K562 (cell line): ENCODE results near the gene GNAQ. TPM values are rescaled to one million over a fixed set of nuclear protein-coding genes. Genes with fewer than 3 reads are reported as not detected.

ENCODE experiments used
- ATAC-seq: fragments of 200-7000 bp; cut with Tn5 transposase; 3 replicates; pipeline ENCODE4 v1.9.1; 2020; ENCODE audit warnings: moderate library complexity
- BruUV-seq: library from RNA; stranded (reverse); fragments of 400-500 nt; replicated peaks from 2 replicates; lab custom pipeline; 2021; lab: Mats Ljungman, UMichigan
- CTCF ChIA-PET: fragments of 300-600 bp; formaldehyde crosslinking; extraction: SDS; loops from one replicate; lab custom pipeline; 2021; ENCODE audit warnings: low intra/inter-chr PET ratio; lab: Yijun Ruan, JAX
- POLR2A ChIA-PET: fragments of 300-600, 350-650 bp; sonication (Branson Sonifier 250); formaldehyde crosslinking; extraction: SDS; loops from one replicate; lab custom pipeline; 2021; ENCODE audit warnings: antibody characterized with exemption, inconsistent platforms; lab: Yijun Ruan, JAX
- DNase-seq, 4 experiments: peaks; one replicate each; pipeline versions ENCODE4 v3.0.0 to v3.0.0-alpha.2; 2011 to 2018; ENCODE audit warnings: low spot score in 3 of 4, mixed read lengths in 3 of 4; ENCODE audit errors: extremely low read depth in 1 of 4
- FAIRE-seq: peaks from 2 replicates; lab custom pipeline; 2011; peaks lifted over from hg19 to GRCh38; lab: Jason Lieb, UNC
- H2AFZ ChIP-seq: 2 replicates; pipeline ENCODE4 v1.6.0; 2011; ENCODE audit warnings: low read depth, low read length, control low read depth, inconsistent platforms
- H3K27ac ChIP-seq: fragments of 200-600 bp; 3 replicates; pipeline ENCODE4 v1.8.0; 2011; ENCODE audit warnings: low read depth, mild to moderate bottlenecking, control low read depth, inconsistent platforms, low read length, moderate library complexity, mixed read lengths; ENCODE audit errors: extremely low read depth
- H3K27me3 ChIP-seq, 2 experiments: fragments of 300-600 bp in 1 of 2; 2 replicates in 1 of 2; 3 replicates in 1 of 2; pipeline versions ENCODE4 v1.6.0 to v1.8.0; 2011; ENCODE audit warnings: inconsistent platforms in 2 of 2, low read length in 2 of 2, mild to moderate bottlenecking in 1 of 2, mixed read lengths in 1 of 2, moderate library complexity in 1 of 2; ENCODE audit not compliant: control insufficient read depth in 2 of 2, insufficient read depth in 2 of 2
- H3K36me3 ChIP-seq: fragments of 300-600 bp; 3 replicates; pipeline ENCODE4 v1.8.0; 2011; ENCODE audit warnings: mild to moderate bottlenecking, low read length, inconsistent platforms; ENCODE audit not compliant: control insufficient read depth, insufficient read depth
- H3K4me1 ChIP-seq, 2 experiments: fragments of 200-600 bp in 1 of 2; replicated peaks in 1 of 2; 2 replicates in 1 of 2; 3 replicates in 1 of 2; pipeline versions ENCODE4 v1.5.1 to v1.8.0; 2011; ENCODE audit warnings: inconsistent platforms in 2 of 2, low read length in 2 of 2, mild to moderate bottlenecking in 1 of 2, mixed read lengths in 1 of 2, moderate library complexity in 1 of 2; ENCODE audit not compliant: control insufficient read depth in 2 of 2, insufficient read depth in 2 of 2
- H3K4me2 ChIP-seq: 2 replicates; pipeline ENCODE4 v1.6.1; 2011; ENCODE audit warnings: low read length, control low read depth, inconsistent platforms, mixed read lengths; ENCODE audit not compliant: insufficient read depth
- H3K4me3 ChIP-seq: fragments of 200-600 bp; sonication (generic), shearing (Covaris generic); 2 replicates; pipeline ENCODE4 v1.5.1; 2016; ENCODE audit warnings: control low read depth, inconsistent platforms
- H3K79me2 ChIP-seq: fragments of 200-600 bp; 3 replicates; pipeline ENCODE4 v1.8.0; 2011; ENCODE audit warnings: low read length, inconsistent platforms; ENCODE audit not compliant: control insufficient read depth, insufficient read depth
- H3K9ac ChIP-seq, 2 experiments: 2 replicates each; pipeline versions ENCODE4 v1.6.0 to v1.6.1; 2011; ENCODE audit warnings: low read depth in 2 of 2, low read length in 2 of 2, control low read depth in 1 of 2, inconsistent platforms in 1 of 2, mild to moderate bottlenecking in 1 of 2, mixed read lengths in 1 of 2; ENCODE audit not compliant: insufficient read depth in 1 of 2
- H3K9me1 ChIP-seq: one replicate; pipeline ENCODE4 v1.6.0; 2011; ENCODE audit warnings: inconsistent platforms, mild to moderate bottlenecking, low read length, moderate library complexity; ENCODE audit not compliant: control insufficient read depth, insufficient read depth
- H3K9me3 ChIP-seq: replicated peaks from 2 replicates; pipeline ENCODE4 v1.5.1; 2011; ENCODE audit warnings: low read depth, low read length, inconsistent platforms; ENCODE audit not compliant: control insufficient read depth, insufficient read depth
- H4K20me1 ChIP-seq: replicated peaks from 2 replicates; pipeline ENCODE4 v1.6.1; 2011; ENCODE audit warnings: low read length, inconsistent platforms, mixed read lengths; ENCODE audit not compliant: control insufficient read depth, insufficient read depth
- HIVEP1 ChIP-seq: fragments of 250-450 bp; sonication (Bioruptor Pico); IDR thresholded peaks from 2 replicates; pipeline ENCODE4 v1.4.0; 2020; ENCODE audit warnings: mild to moderate bottlenecking
- HOMEZ ChIP-seq: fragments of 250-450 bp; sonication (Bioruptor Pico); IDR thresholded peaks from 2 replicates; pipeline ENCODE4 v1.4.0; 2020; ENCODE audit warnings: mild to moderate bottlenecking, moderate library complexity
- MED1 ChIP-seq: sonication (generic); formaldehyde crosslinking; IDR thresholded peaks from 2 replicates; pipeline ENCODE4 v1.8.1; 2023; ENCODE audit warnings: missing genetic modification reagents, borderline replicate concordance
- NFXL1 ChIP-seq: fragments of 450-650 bp; formaldehyde crosslinking; IDR thresholded peaks from 2 replicates; pipeline ENCODE4 v1.4.0; 2021; ENCODE audit warnings: mild to moderate bottlenecking
- PTBP1 ChIP-seq: fragments of 200-400 bp; formaldehyde crosslinking; IDR thresholded peaks from 2 replicates; pipeline ENCODE4 v1.6.1; 2017; ENCODE audit warnings: low read depth, low read length
- PTRF ChIP-seq: fragments of 450-650 bp; IDR thresholded peaks from 2 replicates; pipeline ENCODE4 v1.6.1; 2016; ENCODE audit warnings: mild to moderate bottlenecking, missing genetic modification characterization, missing compliant biosample characterization
- RBM14 ChIP-seq: fragments of 200-400 bp; formaldehyde crosslinking; IDR thresholded peaks from 2 replicates; pipeline ENCODE4 v1.6.1; 2018; ENCODE audit warnings: low read depth, mild to moderate bottlenecking, low read length, moderate library complexity, borderline replicate concordance; ENCODE audit not compliant: insufficient read depth
- RBM17 ChIP-seq: fragments of 200-400 bp; formaldehyde crosslinking; IDR thresholded peaks from 2 replicates; pipeline ENCODE4 v1.6.1; 2017; ENCODE audit warnings: low read depth, mild to moderate bottlenecking, low read length, borderline replicate concordance
- RBM34 ChIP-seq: fragments of 200-400 bp; formaldehyde crosslinking; IDR thresholded peaks from 2 replicates; pipeline ENCODE4 v1.6.1; 2018; ENCODE audit warnings: low read length, borderline replicate concordance; ENCODE audit not compliant: insufficient read depth
- U2AF2 ChIP-seq: fragments of 200-400 bp; formaldehyde crosslinking; optimal IDR thresholded peaks from 2 replicates; pipeline ENCODE3; 2017; ENCODE audit warnings: low read depth, mild to moderate bottlenecking, low read length
- ZBTB26 ChIP-seq: fragments of 450-650 bp; formaldehyde crosslinking; IDR thresholded peaks from 2 replicates; pipeline ENCODE4 v1.4.0; 2022; ENCODE audit warnings: missing genetic modification characterization
- ZKSCAN8 ChIP-seq: fragments of 200-800 bp; sonication (Bioruptor generic); IDR thresholded peaks from 2 replicates; pipeline ENCODE4 v1.6.1; 2016; ENCODE audit warnings: missing genetic modification characterization, missing compliant biosample characterization
- ZNF263 ChIP-seq: sonication (generic); formaldehyde crosslinking; IDR thresholded peaks from 2 replicates; pipeline ENCODE4 v1.8.0; 2022; ENCODE audit warnings: mild to moderate bottlenecking, missing genetic modification reagents, borderline replicate concordance
- ZNF507 ChIP-seq: conservative IDR thresholded peaks from 2 replicates; pipeline ENCODE4 v1.6.1; 2017; ENCODE audit warnings: missing genetic modification characterization, missing compliant biosample characterization
- WGBS: fragments of 100-300 bp; shearing (Covaris generic); methylation state at CpG from one replicate; pipeline ENCODE4 v1.1.6; 2016; ENCODE audit warnings: low coverage, mixed read lengths; ENCODE audit not compliant: insufficient coverage; ENCODE audit errors: missing lambda C conversion rate; 5-methylcytosine and 5-hydroxymethylcytosine counted together
- in situ Hi-C: fragments of 300-500 bp; cut with MboI; formaldehyde crosslinking; loops from 4 replicates; pipeline ENCODE4 v1.15.0; 2018; ENCODE audit warnings: inconsistent platforms, mixed read lengths
- intact Hi-C: fragments of 100-400 bp; cut with micrococcal nuclease; formaldehyde crosslinking; loops from 2 replicates; pipeline ENCODE4 v1.14.2; 2022
- polyA plus RNA-seq, 8 experiments: library from polyadenylated mRNA; depleted of rRNA in 4 of 8; stranded (reverse) in 5 of 8; unstranded in 3 of 8; fragments of >200 nt; fragmentation: Nextera tagmentation in 2 of 8; fragmentation: Illumina TruSeq in 1 of 8; extraction: Ambion mirVana in 2 of 8; extraction: Trizol in 1 of 8; gene quantifications; 2 replicates each; pipeline versions ENCODE4 v1.2.1 to v1.2.3, GENCODE V29; 2011 to 2014; ENCODE audit warnings: inconsistent platforms in 1 of 8, missing spikeins in 1 of 8
- total RNA-seq, 7 experiments: library from RNA; depleted of rRNA in 6 of 7; stranded (reverse); fragments of >200 nt in 6 of 7; fragmentation: Illumina TruSeq in 2 of 7; extraction: Trizol in 2 of 7; gene quantifications; 2 replicates each; pipeline versions ENCODE4 v1.2.1 to v1.2.3, GENCODE V29; 2011 to 2021; ENCODE audit warnings: low replicate concordance in 1 of 7

The GNAQ gene
- total and polyA plus RNA-seq, 9 of the 15 experiments (the other 6 are each of a cell fraction or from before 2014, with no cell fraction given), result 4.8 to 27.9 (median 17.5) TPM

GRCh38 chr9:77865385-77866047 lies 166.1 kb downstream of the GNAQ start:
- POLR2A ChIA-PET, result no interaction called here
- Histone ChIP-seq H3K9me1 (no peaks in the 10 kb centered on the region), H3K79me2 (peaks cover 16% of the 10 kb centered on the region)
- WGBS, result 98% methylated on average over 4 of the region's 4 CpGs
- no peak for DNase-seq
- TF ChIP-seq PTBP1 (no peak), HOMEZ (CRISPR knock-in tag) (no peak), MED1 (CRISPR knock-in tag) (no peak), ZBTB26 (CRISPR knock-in tag) (no peak), NFXL1 (CRISPR knock-in tag) (no peak), RBM14 (no peak), ZNF263 (CRISPR knock-in tag) (no peak), PTRF (tag) (no peak), U2AF2 (no peak), RBM34 (no peak), ZNF507 (tag) (no peak), ZKSCAN8 (CRISPR knock-in tag) (no peak), RBM17 (no peak), HIVEP1 (CRISPR knock-in tag) (no peak)
- TF ChIP-seq, all 486 proteins: peak for 0
- in situ Hi-C loops (no loop called here), intact Hi-C loops (no loop called here)
- CTCF ChIA-PET, result interaction anchor here (1.0 kb wide), 1 partner anchor 170 kb away, joined by 4 read pairs; no protein-coding TSS in a partner anchor
- H3K36me3 ChIP-seq, result peaks cover 12% of the 10 kb centered on the region; the same call in 2 of the 3 replicates
- H4K20me1 ChIP-seq, result no peaks in the 10 kb centered on the region
- no peak overlapping the region for H3K9ac ChIP-seq
- no peak overlapping the region for H3K27ac ChIP-seq
- no peak overlapping the region for H2AFZ ChIP-seq
- no peaks in the 10 kb centered on the region for H3K27me3 ChIP-seq
- no peaks in the 10 kb centered on the region; a peak in 1 of 5 replicates for H3K4me1 ChIP-seq
- no peak overlapping the region for H3K4me3 ChIP-seq
- BruUV-seq, result no TSS peak
- no peak for ATAC-seq
- peaks cover 7% of the 10 kb centered on the region; the same call in 1 of the 2 replicates for H3K9me3 ChIP-seq
- no peak for FAIRE-seq
- no peak overlapping the region for H3K4me2 ChIP-seq
